ENCODE measurements around the gene SLC44A1.
"Not testable (repeated sequence)": the region's sequence is repeated elsewhere in the genome, so short reads cannot be mapped to it uniquely, and the experiment has no call there.

The SLC44A1 gene

DNA sequence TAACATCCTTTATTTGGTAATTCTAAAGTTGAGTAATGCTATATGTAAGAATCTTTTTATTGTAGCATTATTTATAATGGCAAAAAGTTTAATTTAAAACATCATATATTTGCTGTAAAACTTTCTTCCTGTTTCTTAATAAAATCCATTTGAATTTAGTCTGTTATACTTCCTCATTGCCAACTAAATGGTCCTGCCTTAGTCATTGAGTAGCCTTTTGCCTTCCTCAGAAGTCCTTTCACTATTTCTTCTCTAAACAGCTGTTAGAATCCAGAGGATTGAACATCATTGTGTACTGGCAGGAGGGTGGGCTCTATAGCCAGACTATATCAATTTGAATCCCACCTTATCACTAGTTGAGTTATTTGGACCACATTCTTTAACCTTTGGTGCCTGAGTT is 11.0 kb downstream of the SLC44A1 start:
- DNase-seq (ENCODE audit: low read depth) = peak; percentile 39
- H3K4me3 ChIP-seq (ENCODE audit: low read depth, low read length) = no peak overlapping the region
- TF ChIP-seq, protein P1, sequence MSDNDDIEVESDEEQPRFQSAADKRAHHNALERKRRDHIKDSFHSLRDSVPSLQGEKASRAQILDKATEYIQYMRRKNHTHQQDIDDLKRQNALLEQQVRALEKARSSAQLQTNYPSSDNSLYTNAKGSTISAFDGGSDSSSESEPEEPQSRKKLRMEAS (IDR thresholded peaks at IDR 0.05; ENCODE audit: low read depth, low read length) = no peak
- TF ChIP-seq MYC (IDR thresholded peaks at IDR 0.05; ENCODE audit: low read depth, low read length) = no peak
- TF ChIP-seq CTCF (IDR thresholded peaks at IDR 0.05; ENCODE audit: low read depth, low read length) = no peak
- no peak for TF ChIP-seq POLR2A (IDR thresholded peaks at IDR 0.05; ENCODE audit: extremely low read depth, insufficient read length)

DNA sequence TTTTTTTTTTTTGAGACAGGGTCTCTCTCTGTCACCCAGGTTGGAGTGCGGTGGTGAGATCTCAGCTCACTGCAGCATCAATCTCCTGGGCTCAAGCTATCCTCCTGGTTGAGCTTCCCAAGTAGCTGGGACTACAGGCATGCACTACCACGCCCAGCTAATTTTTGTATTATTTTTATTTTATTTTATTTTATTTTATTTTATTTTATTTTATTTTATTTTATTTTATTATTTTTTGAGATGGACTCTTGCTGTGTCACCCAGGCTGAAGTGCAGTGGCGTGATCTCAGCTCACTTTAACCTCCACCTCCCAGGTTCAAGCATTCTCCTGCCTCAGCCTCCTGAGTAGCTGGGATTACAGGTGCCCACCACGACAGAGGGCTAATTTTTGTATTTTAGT is 12.1 kb downstream of the SLC44A1 start:
- not testable (repeated sequence) for DNase-seq (ENCODE audit: low read depth); H3K4me3 ChIP-seq (ENCODE audit: low read depth, low read length)

DNA sequence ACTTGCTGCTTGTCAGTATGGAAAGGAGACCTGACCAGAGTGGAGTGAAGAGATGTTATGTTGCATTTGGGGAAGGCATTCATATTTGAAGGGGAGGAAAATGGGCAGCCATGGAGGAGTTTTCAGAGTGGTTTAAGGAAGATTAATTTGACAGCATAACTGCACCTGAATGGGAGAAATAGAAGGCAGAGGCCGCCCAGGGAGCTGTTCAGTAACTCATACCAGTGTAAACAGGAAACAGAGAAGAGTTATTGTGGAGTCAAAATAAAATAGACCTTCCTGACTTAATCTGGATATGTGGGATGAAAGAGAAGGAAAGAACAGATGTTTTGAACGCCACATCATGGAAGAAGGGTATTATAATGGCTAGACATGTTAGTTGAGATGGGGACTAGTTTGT is 13.4 kb downstream of the SLC44A1 start:
- no peak for DNase-seq (ENCODE audit: low read depth)

DNA sequence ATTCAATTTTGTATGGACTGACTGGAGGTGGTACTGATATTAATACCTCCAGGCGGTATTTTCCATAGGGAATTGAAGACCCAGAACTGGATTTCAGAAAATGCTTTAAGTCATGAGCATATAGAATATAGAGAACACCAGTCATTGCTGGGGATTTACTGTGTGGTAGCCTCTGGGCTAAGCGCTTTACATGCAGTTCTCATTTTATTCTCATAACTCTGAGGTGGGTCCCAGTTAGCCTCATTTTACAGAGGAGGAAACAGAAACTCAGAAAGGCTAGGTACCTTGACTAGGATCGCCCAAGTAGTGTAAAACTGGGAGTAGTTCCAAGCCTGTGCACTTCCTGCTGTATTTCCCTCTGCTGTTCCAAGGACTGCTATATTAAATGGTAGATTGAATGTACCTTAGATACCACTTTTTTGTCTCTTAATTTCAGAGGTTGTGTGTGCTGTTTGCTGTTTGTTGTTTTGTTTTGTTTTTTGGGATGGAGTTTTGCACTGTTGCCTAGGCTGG is 13.8 kb downstream of the SLC44A1 start:
- H3K4me3 ChIP-seq (ENCODE audit: low read depth, low read length) = no peak overlapping the region
- DNase-seq (ENCODE audit: low read depth) = no peak
- no peak for TF ChIP-seq CTCF (IDR thresholded peaks at IDR 0.05; ENCODE audit: low read depth, low read length)
- no peak for TF ChIP-seq POLR2A (IDR thresholded peaks at IDR 0.05; ENCODE audit: extremely low read depth, insufficient read length)
- TF ChIP-seq, protein P1 (IDR thresholded peaks at IDR 0.05; ENCODE audit: low read depth, low read length) = no peak
- TF ChIP-seq MYC (IDR thresholded peaks at IDR 0.05; ENCODE audit: low read depth, low read length) = no peak

More for the DNA sequence above, 13.4 kb downstream of the SLC44A1 start:
- H3K4me3 ChIP-seq (ENCODE audit: low read depth, low read length) = no peak overlapping the region
- TF ChIP-seq MYC (IDR thresholded peaks at IDR 0.05; ENCODE audit: low read depth, low read length) (no peak), POLR2A (IDR thresholded peaks at IDR 0.05; ENCODE audit: extremely low read depth, insufficient read length) (no peak), CTCF (IDR thresholded peaks at IDR 0.05; ENCODE audit: low read depth, low read length) (no peak)
- TF ChIP-seq, protein P1 (IDR thresholded peaks at IDR 0.05; ENCODE audit: low read depth, low read length) = no peak

DNA sequence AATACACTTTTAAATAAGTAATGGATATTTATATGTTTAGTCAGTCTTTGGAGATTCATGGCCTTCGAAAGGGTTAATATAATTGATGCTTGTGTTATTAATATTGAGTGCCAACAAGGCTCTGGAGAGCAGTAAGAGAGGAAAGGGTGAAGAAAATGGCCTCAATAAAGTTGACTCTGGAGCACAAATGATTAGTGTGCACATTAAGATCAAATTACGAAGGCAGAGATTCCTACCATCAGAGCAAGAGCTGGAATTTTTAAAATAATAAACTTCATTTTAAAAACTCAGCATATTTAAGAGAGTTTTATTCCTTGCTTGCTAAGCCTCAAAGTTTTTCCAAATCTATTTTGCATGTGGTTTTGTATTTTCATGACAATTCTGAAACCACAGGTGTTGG is 14.8 kb downstream of the SLC44A1 start:
- DNase-seq (ENCODE audit: low read depth) = no peak
- no peak overlapping the region for H3K4me3 ChIP-seq (ENCODE audit: low read depth, low read length)
- TF ChIP-seq POLR2A (IDR thresholded peaks at IDR 0.05; ENCODE audit: extremely low read depth, insufficient read length) (no peak), CTCF (IDR thresholded peaks at IDR 0.05; ENCODE audit: low read depth, low read length) (no peak), MYC (IDR thresholded peaks at IDR 0.05; ENCODE audit: low read depth, low read length) (no peak)
- TF ChIP-seq, protein P1 (IDR thresholded peaks at IDR 0.05; ENCODE audit: low read depth, low read length) = no peak

DNA sequence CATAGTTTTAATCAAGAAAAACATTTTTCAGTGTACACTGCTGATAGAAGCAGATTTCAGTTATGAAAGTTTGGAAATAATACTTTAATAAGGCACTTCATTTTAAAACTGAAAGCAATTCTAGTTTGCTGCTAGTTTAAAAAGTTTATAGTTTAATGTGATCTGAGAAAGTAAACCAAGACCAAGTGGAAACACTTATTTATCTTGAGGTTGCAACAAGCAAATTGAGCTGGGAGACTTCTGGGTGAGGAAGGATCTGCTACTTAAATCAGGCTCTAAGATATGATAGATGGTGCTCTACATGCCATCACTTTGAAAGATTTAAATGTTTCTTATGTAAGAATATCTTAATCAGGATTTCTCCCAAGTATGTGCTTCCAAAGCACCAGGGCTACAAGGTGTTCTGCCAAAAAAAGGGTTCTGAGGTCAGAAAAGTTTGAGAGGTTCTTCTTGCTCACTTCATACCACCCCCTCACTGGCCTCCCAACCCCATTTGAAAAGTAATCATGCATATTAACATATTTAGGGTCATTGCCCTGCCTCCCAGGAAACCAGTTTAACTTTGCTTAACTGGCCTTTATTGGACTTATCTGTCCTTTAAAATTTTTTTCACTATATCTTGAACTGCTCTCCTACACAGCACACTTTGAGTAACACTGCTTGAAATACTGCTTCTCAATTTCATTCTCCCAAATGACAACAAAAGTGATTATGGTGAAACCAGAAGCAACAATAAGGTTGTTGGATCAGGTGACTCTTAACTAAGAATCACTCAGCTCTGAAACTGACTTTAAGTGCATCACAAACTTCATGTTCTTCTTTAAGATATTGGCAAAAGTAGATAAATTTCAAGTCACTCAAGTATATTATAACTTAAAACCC is 15.5 kb downstream of the SLC44A1 start:
- no peak overlapping the region for H3K4me3 ChIP-seq (ENCODE audit: low read depth, low read length)
- no peak for TF ChIP-seq CTCF (IDR thresholded peaks at IDR 0.05; ENCODE audit: low read depth, low read length)
- TF ChIP-seq, protein P1 (IDR thresholded peaks at IDR 0.05; ENCODE audit: low read depth, low read length) = no peak
- TF ChIP-seq MYC (IDR thresholded peaks at IDR 0.05; ENCODE audit: low read depth, low read length) = no peak
- TF ChIP-seq POLR2A (IDR thresholded peaks at IDR 0.05; ENCODE audit: extremely low read depth, insufficient read length) = no peak
- no peak for DNase-seq (ENCODE audit: low read depth)

All from NB4 (cell line).